Measurements from ENCODE around the gene CTXND1. TPM values are rescaled to one million over a fixed set of nuclear protein-coding genes. Genes with fewer than 3 reads are reported as not detected.
A peak's percentile ranks its signal among the peaks of the same experiment; 100 is the strongest.

CTXND1 gene
- total RNA-seq, 4 donors from 2014 or later, result 0.03 to 0.07 TPM; not detected in 2

DNA sequence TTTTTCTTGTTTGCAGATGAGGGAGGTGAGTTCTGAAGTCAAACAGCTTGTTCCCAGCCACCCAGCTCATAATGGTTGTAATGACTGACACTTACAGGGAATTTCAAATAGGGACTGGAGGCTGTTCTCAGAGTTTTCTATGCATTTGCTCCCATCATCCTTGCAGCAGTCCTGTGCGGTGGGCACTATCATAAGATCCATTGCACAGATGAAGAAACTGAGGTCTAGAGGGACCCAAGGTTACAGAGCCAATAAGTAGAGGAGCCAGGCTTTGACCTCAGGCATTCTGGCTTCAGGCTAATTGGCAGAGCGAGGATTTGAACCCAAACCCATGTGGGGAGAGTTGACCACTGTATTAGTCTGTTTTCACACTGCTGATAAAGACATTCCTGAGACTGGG, 66.9 kb downstream of the CTXND1 start:
- Histone ChIP-seq H3K36me3 (peaks cover 0 to 12% of the 10 kb centered on the region in 2 donors), H3K9me3 (no peaks in the 10 kb centered on the region), H3K4me3 (no peak overlapping the region), H3K27ac (no peak overlapping the region), H3K27me3 (no peaks in the 10 kb centered on the region), H3K4me1 (peaks cover 13 to 17% of the 10 kb centered on the region in 2 donors)
- intact Hi-C loops (cut with DNase I; ENCODE audit: low total_unique reads), result no loop called here
- no peak for TF ChIP-seq CTCF (IDR thresholded peaks at IDR 0.05 in 4 of 5, conservative IDR thresholded peaks at IDR 0.05 in 1 of 5)
- TF ChIP-seq POLR2A (IDR thresholded peaks at IDR 0.05), result no peak
- in situ Hi-C loops (cut with MboI; ENCODE audit: low sequenced_read_pairs in 4 of 4), result no loop called here
- no peak for DNase-seq
- ATAC-seq, result no peak

- Histone ChIP-seq H3K4me1 (peaks cover 13 to 17% of the 10 kb centered on the region in 2 donors), H3K27me3 (no peaks in the 10 kb centered on the region), H3K4me3 (no peak overlapping the region), H3K27ac (no peak overlapping the region), H3K36me3 (peaks cover 0 to 18% of the 10 kb centered on the region in 2 donors), H3K9me3 (no peaks in the 10 kb centered on the region)
- DNase-seq (no peak), ATAC-seq (no peak)
- in situ Hi-C loops (cut with MboI; ENCODE audit: low sequenced_read_pairs in 4 of 4), result no loop called here
- intact Hi-C loops (cut with DNase I; ENCODE audit: low total_unique reads), result no loop called here
- TF ChIP-seq CTCF (IDR thresholded peaks at IDR 0.05 in 4 of 5, conservative IDR thresholded peaks at IDR 0.05 in 1 of 5) (no peak), POLR2A (IDR thresholded peaks at IDR 0.05) (no peak)
Observed at GRCh38 chr15:80184554-80184953, 67.5 kb downstream of the CTXND1 start.

DNA sequence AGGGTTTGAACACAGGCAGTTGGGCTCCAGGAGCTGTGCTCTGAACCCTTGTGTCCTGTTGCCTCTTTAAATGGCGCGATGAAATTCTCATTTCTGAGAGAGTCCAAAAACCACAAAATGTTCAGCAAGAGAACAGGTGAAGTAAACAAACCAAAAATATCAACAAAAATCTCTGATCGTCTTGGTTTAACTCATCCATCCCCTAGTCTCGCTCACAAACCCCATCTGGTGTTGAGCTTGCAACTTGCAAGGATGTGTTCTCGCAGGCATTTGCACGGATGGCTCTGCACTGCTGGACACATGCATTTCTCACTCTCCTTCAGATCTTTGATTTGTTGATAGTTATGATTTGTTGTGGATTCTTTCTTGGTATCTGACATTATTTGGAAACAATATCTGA, 68.1 kb downstream of the CTXND1 start:
- in situ Hi-C loops (cut with MboI; ENCODE audit: low sequenced_read_pairs in 4 of 4) (no loop called here), intact Hi-C loops (cut with DNase I; ENCODE audit: low total_unique reads) (no loop called here)
- peaks cover 0 to 20% of the 10 kb centered on the region in 2 donors for H3K36me3 ChIP-seq
- no peak overlapping the region for H3K4me3 ChIP-seq
- no peak for TF ChIP-seq POLR2A (IDR thresholded peaks at IDR 0.05)
- peak in 1 of 5 experiments; percentile 24 for TF ChIP-seq CTCF (IDR thresholded peaks at IDR 0.05 in 4 of 5, conservative IDR thresholded peaks at IDR 0.05 in 1 of 5)
- no peaks in the 10 kb centered on the region for H3K27me3 ChIP-seq
- no peaks in the 10 kb centered on the region for H3K9me3 ChIP-seq
- H3K27ac ChIP-seq, result peak overlapping the region in 1 of 4 donors; percentile 63
- peak in 1 of 2 donors; percentile 16 for ATAC-seq
- DNase-seq, result no peak
- H3K4me1 ChIP-seq, result peaks cover 13 to 17% of the 10 kb centered on the region in 2 donors

DNA sequence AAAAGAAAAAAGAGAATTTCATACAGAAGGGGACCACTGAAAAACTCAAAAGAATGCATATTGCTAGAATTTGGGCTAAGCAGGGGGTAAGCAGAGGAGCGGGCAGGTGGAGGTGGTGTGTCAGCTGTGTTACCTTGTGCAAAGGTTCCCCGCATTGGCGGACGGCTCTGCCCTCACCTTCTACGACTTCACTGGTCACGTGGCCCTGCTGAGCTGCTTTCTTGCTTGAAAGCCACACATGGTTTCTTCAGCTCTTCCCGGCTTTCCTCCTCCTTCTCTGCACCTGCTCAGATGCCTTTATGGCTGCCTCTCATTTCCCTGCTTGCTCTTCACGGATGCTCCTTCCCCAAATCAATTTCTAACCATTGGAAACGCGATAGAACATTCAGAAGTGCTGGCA, 68.7 kb downstream of the CTXND1 start:
- ATAC-seq, result no peak
- H3K27me3 ChIP-seq, result no peaks in the 10 kb centered on the region
- intact Hi-C loops (cut with DNase I; ENCODE audit: low total_unique reads), result no loop called here
- no peak for TF ChIP-seq POLR2A (IDR thresholded peaks at IDR 0.05)
- TF ChIP-seq CTCF (IDR thresholded peaks at IDR 0.05 in 4 of 5, conservative IDR thresholded peaks at IDR 0.05 in 1 of 5), result no peak
- H3K9me3 ChIP-seq, result no peaks in the 10 kb centered on the region
- H3K4me3 ChIP-seq, result no peak overlapping the region
- peak overlapping the region in 3 of 4 donors; percentile 63 to 74 (median 66) for H3K27ac ChIP-seq
- DNase-seq, result no peak
- H3K4me1 ChIP-seq, result peaks cover 13 to 17% of the 10 kb centered on the region in 2 donors
- in situ Hi-C loops (cut with MboI; ENCODE audit: low sequenced_read_pairs in 4 of 4), result no loop called here
- peaks cover 0 to 20% of the 10 kb centered on the region in 2 donors for H3K36me3 ChIP-seq

Data from gastrocnemius medialis (tissue), 4 donors.